ENCODE data around the gene FBH1.
A peak's percentile ranks its signal among the peaks of the same experiment; 100 is the strongest.

DNA sequence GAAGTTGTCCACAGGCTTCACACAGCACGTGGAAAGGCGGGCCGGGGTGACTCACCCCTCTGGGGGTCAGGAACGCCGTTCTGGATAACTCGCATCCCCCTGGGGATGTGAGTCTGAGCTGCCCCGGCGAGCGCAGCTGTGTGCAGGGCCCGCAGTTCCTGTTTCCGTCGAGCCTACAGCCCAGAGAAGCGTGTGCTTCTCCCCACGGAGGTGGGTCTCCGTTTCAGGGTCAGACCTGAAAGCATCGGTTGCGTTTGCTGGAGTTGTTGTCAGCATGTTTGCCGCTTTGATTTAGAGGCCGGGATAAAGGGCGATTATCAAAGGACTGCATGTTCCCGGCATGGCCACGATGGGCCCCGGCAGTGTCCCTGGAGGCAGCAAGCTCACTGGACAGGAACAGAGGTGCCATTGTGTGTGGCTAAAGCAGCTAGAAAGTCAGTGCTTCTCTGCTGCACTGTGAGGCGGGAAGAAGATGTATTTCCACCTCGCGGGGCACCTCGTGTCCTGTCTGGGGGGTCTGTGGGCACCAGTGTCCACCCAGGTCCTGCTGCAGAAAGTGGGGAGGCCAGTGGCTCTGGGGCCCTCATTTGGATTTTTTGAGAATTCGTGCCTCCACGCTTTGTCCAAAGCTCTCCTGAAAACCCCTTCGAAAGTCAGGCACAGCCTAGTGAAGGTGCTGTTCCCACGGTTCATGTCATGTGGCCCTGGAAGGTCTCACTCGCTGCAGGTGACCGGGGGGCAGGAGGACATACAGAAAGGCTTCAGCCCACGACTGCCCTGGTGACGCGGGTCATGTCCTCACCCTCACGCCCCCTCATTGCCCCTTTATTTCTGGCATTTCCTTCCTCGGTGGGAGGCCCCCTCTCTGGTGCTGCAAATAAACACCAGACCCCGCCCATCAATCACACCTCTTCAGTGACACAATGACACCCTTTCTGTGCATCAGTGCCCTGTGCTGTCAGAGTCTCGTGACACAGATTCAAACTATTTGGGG is 49.4 kb upstream of the FBH1 start:
- TF ChIP-seq, protein P1, sequence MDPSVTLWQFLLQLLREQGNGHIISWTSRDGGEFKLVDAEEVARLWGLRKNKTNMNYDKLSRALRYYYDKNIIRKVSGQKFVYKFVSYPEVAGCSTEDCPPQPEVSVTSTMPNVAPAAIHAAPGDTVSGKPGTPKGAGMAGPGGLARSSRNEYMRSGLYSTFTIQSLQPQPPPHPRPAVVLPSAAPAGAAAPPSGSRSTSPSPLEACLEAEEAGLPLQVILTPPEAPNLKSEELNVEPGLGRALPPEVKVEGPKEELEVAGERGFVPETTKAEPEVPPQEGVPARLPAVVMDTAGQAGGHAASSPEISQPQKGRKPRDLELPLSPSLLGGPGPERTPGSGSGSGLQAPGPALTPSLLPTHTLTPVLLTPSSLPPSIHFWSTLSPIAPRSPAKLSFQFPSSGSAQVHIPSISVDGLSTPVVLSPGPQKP (IDR thresholded peaks at IDR 0.05; ENCODE audit: low read depth, low read length) = no peak
- TF ChIP-seq CREB1 (IDR thresholded peaks at IDR 0.05; ENCODE audit: low read depth) = peak; percentile 70
- no peak; the same call in 1 of the 2 replicates for TF ChIP-seq BCL11A (IDR thresholded peaks at IDR 0.05; ENCODE audit: low read depth, low read length)
- no peak for TF ChIP-seq CTCF (IDR thresholded peaks at IDR 0.05 in 2 of 3, conservative IDR thresholded peaks at IDR 0.05 in 1 of 3; ENCODE audit: control insufficient read depth in 2 of 3, extremely low read depth in 1 of 3, insufficient read depth in 1 of 3, low read depth in 3 of 3, low read length in 3 of 3)
- TF ChIP-seq, protein P2, sequence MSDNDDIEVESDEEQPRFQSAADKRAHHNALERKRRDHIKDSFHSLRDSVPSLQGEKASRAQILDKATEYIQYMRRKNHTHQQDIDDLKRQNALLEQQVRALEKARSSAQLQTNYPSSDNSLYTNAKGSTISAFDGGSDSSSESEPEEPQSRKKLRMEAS (IDR thresholded peaks at IDR 0.05; ENCODE audit: low read depth, low read length) = peak; percentile 71; the same call in 1 of the 2 replicates
- TF ChIP-seq MYC (IDR thresholded peaks at IDR 0.05; ENCODE audit: insufficient read depth, insufficient read length, insufficient replicate concordance, low read length, severe bottlenecking) = no peak
- TF ChIP-seq ATF7 (IDR thresholded peaks at IDR 0.05; ENCODE audit: low read depth) = peak; percentile 89
- no peak for TF ChIP-seq SUZ12 (IDR thresholded peaks at IDR 0.05; ENCODE audit: unreplicated experiment)
- TF ChIP-seq NFIC (IDR thresholded peaks at IDR 0.05; ENCODE audit: low read depth, low read length) = peak; percentile 71
- TF ChIP-seq SP1 (IDR thresholded peaks at IDR 0.05; ENCODE audit: low read depth, low read length) = no peak
- TF ChIP-seq POLR2A (IDR thresholded peaks at IDR 0.05; ENCODE audit: low read depth, low read length) = peak; percentile 92
- 0 out of 2 replicates have a peak, but pooled peaks have one; percentile 51 for TF ChIP-seq PAX8 (IDR thresholded peaks at IDR 0.05)
- TF ChIP-seq YBX1 (IDR thresholded peaks at IDR 0.05) = no peak

Measured in GM12878 (cell line).